GM18868 (cell line): Measurements from ENCODE around the gene KRT1.

Source experiments
- ATAC-seq: cut with Tn5 transposase; IDR thresholded peaks from one replicate; pipeline ENCODE4 v1.9.1; 2021; ENCODE audit warnings: mild to moderate bottlenecking, moderate library complexity; ENCODE audit not compliant: unreplicated experiment

KRT1 gene

GRCh38 chr12:52643233-52644077 lies 36.8 kb downstream of the KRT1 start:
- no peak for ATAC-seq

GRCh38 chr12:52641468-52641867 lies 38.7 kb downstream of the KRT1 start:
- ATAC-seq: no peak

GRCh38 chr12:52637299-52637698 lies 42.9 kb downstream of the KRT1 start:
- ATAC-seq: no peak

- no peak for ATAC-seq
These were observed 43.5 kb downstream of the KRT1 start for GRCh38 chr12:52636592-52637258.

- ATAC-seq: no peak
These were observed 44.0 kb downstream of the KRT1 start for GRCh38 chr12:52636189-52636588.

GRCh38 chr12:52634266-52635056 lies 45.7 kb downstream of the KRT1 start:
- ATAC-seq: no peak

- no peak for ATAC-seq
These were observed 46.8 kb downstream of the KRT1 start for GRCh38 chr12:52633383-52633782.

GRCh38 chr12:52632656-52633055 lies 47.6 kb downstream of the KRT1 start:
- no peak for ATAC-seq

- ATAC-seq: no peak
These were observed 48.3 kb downstream of the KRT1 start for GRCh38 chr12:52631676-52632459.

- ATAC-seq: no peak
These were observed 48.9 kb downstream of the KRT1 start for GRCh38 chr12:52631264-52631663.

- ATAC-seq: no peak
These were observed 49.5 kb downstream of the KRT1 start for GRCh38 chr12:52630599-52631200.

- no peak for ATAC-seq
These were observed 50.2 kb downstream of the KRT1 start for GRCh38 chr12:52630008-52630500.

- no peak for ATAC-seq
These were observed 50.8 kb downstream of the KRT1 start for GRCh38 chr12:52629281-52630007.

- no peak for ATAC-seq
These were observed 51.4 kb downstream of the KRT1 start for GRCh38 chr12:52628841-52629240.

GRCh38 chr12:52628111-52628507 lies 52.1 kb downstream of the KRT1 start:
- ATAC-seq: no peak

GRCh38 chr12:52627395-52628110 lies 52.7 kb downstream of the KRT1 start:
- ATAC-seq: no peak
